LHCN-M2 (cell line): ENCODE data around the gene FLYWCH2. TPM values are rescaled to one million over a fixed set of nuclear protein-coding genes. Genes with fewer than 3 reads are reported as not detected.
"Not testable (repeated sequence)": the region's sequence is repeated elsewhere in the genome, so short reads cannot be mapped to it uniquely, and the experiment has no call there.

ENCODE experiments used
- DNase-seq: peaks from one replicate; pipeline ENCODE4 v3.0.0-alpha.2; 2012; ENCODE audit warnings: low read depth
- total RNA-seq: library from RNA; depleted of rRNA; stranded (reverse); fragments of >200 nt; gene quantifications from 2 replicates; pipeline ENCODE4 v1.2.3, GENCODE V29; 2014

Gene FLYWCH2
- total RNA-seq, 1 experiment from 2014 or later: 70.2 TPM

GRCh38 chr16:2912330-2913199, 29.6 kb downstream of the FLYWCH2 start:
- DNase-seq: peak; percentile 72

- DNase-seq: no peak
Observed at GRCh38 chr16:2913603-2914002, 30.6 kb downstream of the FLYWCH2 start.

- DNase-seq: no peak
Observed at GRCh38 chr16:2914233-2914632, 31.2 kb downstream of the FLYWCH2 start.

GRCh38 chr16:2915196-2915929, 32.3 kb downstream of the FLYWCH2 start:
- no peak for DNase-seq

DNA sequence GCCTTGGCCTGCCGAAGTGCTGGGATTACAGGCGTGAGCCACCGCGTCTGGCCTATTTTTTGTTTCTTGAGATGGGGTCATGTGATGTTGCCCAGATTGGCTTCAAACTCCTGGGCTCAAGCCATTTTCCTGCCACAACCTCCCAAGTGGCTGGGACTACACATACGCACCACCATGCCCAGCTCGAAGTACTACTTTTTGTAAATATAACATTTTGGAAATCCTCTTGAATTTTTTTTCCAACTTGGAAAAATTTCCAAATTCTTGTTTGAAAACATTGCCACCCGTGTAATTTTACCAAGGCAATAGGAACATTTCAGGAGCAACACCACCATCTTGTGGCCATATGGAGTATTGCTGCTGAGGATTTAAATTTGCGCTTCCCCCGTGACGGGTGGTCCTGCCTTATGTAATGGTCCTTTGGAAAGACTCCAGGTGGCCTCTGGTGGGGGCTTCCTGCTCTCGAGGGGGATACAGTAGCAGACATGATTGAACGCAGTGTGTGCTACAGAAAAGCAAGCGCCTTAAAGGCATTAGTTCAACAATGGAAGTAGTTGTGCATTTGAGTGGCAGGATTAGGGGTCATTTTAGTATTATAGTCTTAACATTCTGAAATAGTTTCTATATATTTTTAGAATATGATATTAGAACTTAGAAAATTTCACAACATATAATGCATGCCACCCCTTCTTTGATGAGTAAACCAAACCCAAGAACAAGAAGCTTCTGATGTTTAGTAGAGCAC, 36.7 kb downstream of the FLYWCH2 start:
- peak; percentile 59 for DNase-seq

- no peak for DNase-seq
Observed at GRCh38 chr16:2923481-2923880, 40.5 kb downstream of the FLYWCH2 start.

GRCh38 chr16:2924901-2925755, 42.1 kb downstream of the FLYWCH2 start:
- DNase-seq: peak; percentile 68

DNA sequence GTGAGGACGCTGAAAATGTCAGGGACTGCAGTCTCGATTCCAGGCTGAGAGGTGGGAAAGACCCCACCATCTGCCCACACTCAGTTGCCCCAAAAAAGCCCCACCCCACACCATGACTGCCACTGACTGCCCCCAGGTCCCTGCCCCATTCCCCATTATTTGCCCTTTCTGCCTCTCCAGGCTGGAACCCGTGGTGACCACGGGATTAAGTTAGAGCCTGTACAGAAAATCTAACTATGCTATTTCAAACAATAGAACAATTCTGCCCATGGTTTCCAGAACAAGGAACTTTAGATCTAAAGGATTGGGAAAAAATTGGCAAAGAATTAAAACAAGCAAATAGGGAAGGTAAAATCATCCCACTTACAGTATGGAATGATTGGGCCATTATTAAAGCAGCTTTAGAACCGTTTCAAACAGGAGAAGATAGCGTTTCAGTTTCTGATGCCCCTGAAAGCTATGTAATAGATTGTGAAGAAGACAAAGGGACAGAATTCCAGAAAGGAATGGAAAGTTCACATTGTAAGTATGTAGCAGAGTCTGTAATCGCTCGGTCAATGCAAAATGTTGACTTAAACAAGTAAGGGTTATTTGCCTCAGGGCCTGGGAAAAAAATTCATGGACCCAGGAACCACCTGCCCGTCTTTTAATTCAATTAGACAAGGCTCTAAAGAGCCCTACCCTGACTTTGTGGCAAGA, 43.1 kb downstream of the FLYWCH2 start:
- DNase-seq: no peak

DNA sequence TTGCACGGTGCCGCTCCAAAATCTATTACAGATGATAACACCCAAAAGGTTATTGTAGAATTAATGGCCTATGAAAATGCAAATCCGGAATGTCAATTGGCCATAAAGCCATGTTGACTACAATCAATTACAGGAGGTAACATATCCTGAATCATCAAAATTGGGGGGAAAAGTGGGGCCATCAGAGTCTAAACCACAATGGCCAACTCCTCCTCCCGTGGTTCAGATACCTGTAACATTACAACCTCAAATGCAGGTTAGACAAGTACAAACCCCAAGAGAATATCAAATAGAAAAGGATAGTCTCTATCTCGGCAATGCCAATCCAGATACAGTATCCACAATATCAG, 43.6 kb downstream of the FLYWCH2 start:
- DNase-seq: no peak

- peak; percentile 84 for DNase-seq
Observed at GRCh38 chr16:2927010-2927646, 44.1 kb downstream of the FLYWCH2 start.

GRCh38 chr16:2928151-2928550, 45.1 kb downstream of the FLYWCH2 start:
- DNase-seq: not testable (repeated sequence)

- no peak for DNase-seq
Observed at GRCh38 chr16:2928796-2929195, 45.8 kb downstream of the FLYWCH2 start.

GRCh38 chr16:2929693-2930092, 46.7 kb downstream of the FLYWCH2 start:
- no peak for DNase-seq

GRCh38 chr16:2930236-2930635, 47.2 kb downstream of the FLYWCH2 start:
- no peak for DNase-seq

- DNase-seq: not testable (repeated sequence)
Observed at GRCh38 chr16:2931231-2931914, 48.4 kb downstream of the FLYWCH2 start.

DNA sequence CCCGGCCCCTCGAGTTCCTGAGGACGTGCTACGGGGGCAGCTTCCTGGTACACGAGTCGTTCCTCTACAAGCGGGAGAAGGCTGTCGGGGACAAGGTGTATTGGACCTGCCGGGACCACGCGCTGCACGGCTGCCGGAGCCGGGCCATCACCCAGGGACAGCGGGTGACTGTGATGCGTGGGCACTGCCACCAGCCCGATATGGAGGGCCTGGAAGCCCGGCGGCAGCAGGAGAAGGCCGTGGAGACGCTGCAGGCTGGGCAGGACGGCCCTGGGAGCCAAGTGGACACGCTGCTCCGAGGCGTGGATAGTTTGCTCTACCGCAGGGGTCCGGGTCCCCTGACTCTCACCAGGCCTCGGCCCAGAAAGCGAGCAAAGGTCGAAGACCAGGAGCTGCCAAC, 50.1 kb downstream of the FLYWCH2 start:
- no peak for DNase-seq

GRCh38 chr16:2933701-2934100, 50.7 kb downstream of the FLYWCH2 start:
- no peak for DNase-seq

- DNase-seq: no peak
Observed at GRCh38 chr16:2934450-2934849, 51.4 kb downstream of the FLYWCH2 start.

- no peak for DNase-seq
Observed at GRCh38 chr16:2936436-2937011, 53.5 kb downstream of the FLYWCH2 start.
